Osteoblast (primary cell): ENCODE results near the gene SPTBN1. TPM values are rescaled to one million over a fixed set of nuclear protein-coding genes. Genes with fewer than 3 reads are reported as not detected.

Experiments used
- DNase-seq: peaks from one replicate; pipeline ENCODE4 v3.0.0; 2011; ENCODE audit warnings: low spot score, mixed read lengths; ENCODE audit not compliant: insufficient read length; ENCODE audit errors: missing footprints
- H2AFZ ChIP-seq: 2 replicates; pipeline ENCODE4 v1.6.0; 2011; ENCODE audit warnings: mild to moderate bottlenecking, low read length
- H3K27ac ChIP-seq: 2 replicates; pipeline ENCODE4 v1.5.1; 2011; ENCODE audit warnings: mild to moderate bottlenecking, low read depth, low read length, moderate library complexity
- H3K27me3 ChIP-seq: 2 replicates; pipeline ENCODE4 v1.6.0; 2012; ENCODE audit warnings: mild to moderate bottlenecking, control low read depth, inconsistent platforms, low read length, moderate library complexity; ENCODE audit not compliant: insufficient read depth
- H3K36me3 ChIP-seq: 2 replicates; pipeline ENCODE4 v1.5.1; 2011; ENCODE audit warnings: mild to moderate bottlenecking, low read length, control low read depth, moderate library complexity; ENCODE audit not compliant: insufficient read depth
- H3K4me1 ChIP-seq: 2 replicates; pipeline ENCODE4 v1.5.1; 2011; ENCODE audit warnings: mild to moderate bottlenecking, low read length, control low read depth, moderate library complexity; ENCODE audit not compliant: insufficient read depth
- H3K4me2 ChIP-seq: 2 replicates; pipeline ENCODE4 v1.6.0; 2011; ENCODE audit warnings: mild to moderate bottlenecking, low read length; ENCODE audit not compliant: insufficient read depth
- H3K4me3 ChIP-seq: fragments of 200-600 bp; sonication (generic); 3 replicates; pipeline ENCODE4 v1.5.1; 2012; ENCODE audit warnings: mild to moderate bottlenecking, low read length, inconsistent platforms; ENCODE audit not compliant: insufficient read depth
- H3K79me2 ChIP-seq: 2 replicates; pipeline ENCODE4 v1.6.0; 2012; ENCODE audit warnings: mild to moderate bottlenecking, low read length, control low read depth, inconsistent platforms; ENCODE audit not compliant: insufficient read depth
- H3K9me3 ChIP-seq: 2 replicates; pipeline ENCODE4 v1.5.1; 2011; ENCODE audit warnings: low read depth, low read length, control low read depth
- H4K20me1 ChIP-seq: 2 replicates; pipeline ENCODE4 v1.6.0; 2012; ENCODE audit warnings: mild to moderate bottlenecking, low read length, control low read depth; ENCODE audit not compliant: insufficient read depth
- CTCF ChIP-seq: IDR thresholded peaks from 2 replicates; pipeline ENCODE4 v1.5.1; 2011; ENCODE audit warnings: mild to moderate bottlenecking, low read depth, low read length, moderate library complexity; ENCODE audit errors: extremely low read depth
- total RNA-seq: library from RNA; depleted of rRNA; stranded (reverse); fragments of >200 nt; gene quantifications from 2 replicates; pipeline ENCODE4 v1.2.3, GENCODE V29; 2012

Gene SPTBN1
- total RNA-seq, 1 donor: 249 TPM

DNA sequence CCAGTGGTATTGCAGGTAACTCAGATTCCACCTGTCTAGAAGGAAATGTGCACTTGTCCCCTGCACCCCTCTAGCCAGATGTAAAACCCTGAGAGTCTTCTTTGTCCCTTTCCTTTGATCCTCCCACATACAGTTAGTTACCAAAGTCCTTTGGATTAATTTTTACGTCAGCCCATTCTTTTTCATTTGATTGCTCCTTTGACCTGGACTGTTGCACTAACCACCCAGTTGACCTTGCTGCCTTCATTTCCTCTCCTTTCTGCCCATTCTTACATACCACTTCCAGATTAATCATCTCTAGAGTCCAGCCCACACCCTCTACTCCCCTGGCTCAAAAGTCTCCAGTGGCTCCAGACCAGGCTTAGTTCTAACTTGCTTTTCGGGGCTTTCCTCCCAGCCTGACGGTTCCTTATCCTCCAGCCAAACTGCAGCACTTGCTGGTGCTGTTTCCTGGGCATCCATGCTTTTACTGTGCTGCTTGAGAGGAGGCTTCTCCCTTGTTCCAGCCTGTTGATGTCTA is 99.3 kb downstream of the SPTBN1 start:
- Histone ChIP-seq H3K79me2 (peaks cover 66% of the 10 kb centered on the region), H3K9me3 (no peaks in the 10 kb centered on the region), H4K20me1 (peaks cover 30% of the 10 kb centered on the region), H3K4me1 (peaks cover 36% of the 10 kb centered on the region), H3K4me3 (no peak overlapping the region), H3K27me3 (no peaks in the 10 kb centered on the region), H2AFZ (no peak overlapping the region), H3K27ac (no peak overlapping the region), H3K36me3 (no peaks in the 10 kb centered on the region), H3K4me2 (no peak overlapping the region)
- no peak for TF ChIP-seq CTCF
- DNase-seq: peak; percentile 80

DNA sequence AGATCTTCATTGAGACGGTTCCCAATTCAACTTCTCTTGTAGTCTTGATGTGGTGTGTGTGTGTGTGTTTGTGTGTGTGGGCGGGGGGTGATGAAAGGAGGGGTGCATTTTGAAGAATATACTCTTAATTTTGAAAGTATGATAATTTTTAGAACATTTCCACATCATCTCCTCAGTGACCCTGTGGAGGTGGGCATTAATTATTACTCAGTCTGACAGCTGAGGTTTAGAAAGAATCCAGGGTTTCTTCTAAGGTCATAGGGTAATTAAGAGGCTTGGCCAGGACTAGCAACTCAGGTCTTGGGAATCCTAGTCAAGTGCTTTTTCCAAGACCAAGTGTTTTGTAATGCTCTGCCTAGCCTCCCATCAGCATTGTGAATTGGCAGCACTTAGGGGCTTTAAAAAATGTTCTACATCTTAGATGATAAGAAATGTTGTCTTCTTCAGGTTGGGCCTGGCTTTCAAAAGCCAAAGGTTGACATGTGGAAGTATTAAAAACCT is 100.5 kb downstream of the SPTBN1 start:
- Histone ChIP-seq H4K20me1 (peaks cover 21% of the 10 kb centered on the region), H3K4me3 (no peak overlapping the region), H3K27ac (peak overlapping the region; percentile 97), H3K79me2 (peaks cover 62% of the 10 kb centered on the region), H3K4me2 (peak overlapping the region; percentile 95), H3K27me3 (no peaks in the 10 kb centered on the region), H3K36me3 (no peaks in the 10 kb centered on the region), H3K4me1 (peaks cover 45% of the 10 kb centered on the region), H2AFZ (no peak overlapping the region), H3K9me3 (no peaks in the 10 kb centered on the region)
- peak; percentile 73 for DNase-seq
- no peak for TF ChIP-seq CTCF

- no peak for DNase-seq
- H3K4me3 ChIP-seq: peak overlapping the region; percentile 74
- peaks cover 21% of the 10 kb centered on the region for H4K20me1 ChIP-seq
- no peak for TF ChIP-seq CTCF
- peak overlapping the region; percentile 97 for H3K27ac ChIP-seq
- H3K9me3 ChIP-seq: no peaks in the 10 kb centered on the region
- H3K4me1 ChIP-seq: peaks cover 50% of the 10 kb centered on the region
- H3K79me2 ChIP-seq: peaks cover 63% of the 10 kb centered on the region
- H3K4me2 ChIP-seq: peak overlapping the region; percentile 95
- no peaks in the 10 kb centered on the region for H3K27me3 ChIP-seq
- no peaks in the 10 kb centered on the region for H3K36me3 ChIP-seq
- H2AFZ ChIP-seq: no peak overlapping the region
Measured at GRCh38 chr2:54557211-54557600, 101.1 kb downstream of the SPTBN1 start.

- no peak for TF ChIP-seq CTCF
- DNase-seq: no peak
- Histone ChIP-seq H3K4me2 (peak overlapping the region; percentile 95), H2AFZ (no peak overlapping the region), H3K4me1 (peaks cover 50% of the 10 kb centered on the region), H3K79me2 (peaks cover 67% of the 10 kb centered on the region), H3K27ac (peak overlapping the region; percentile 97), H3K36me3 (no peaks in the 10 kb centered on the region), H3K4me3 (peak overlapping the region; percentile 74), H3K9me3 (no peaks in the 10 kb centered on the region), H4K20me1 (peaks cover 20% of the 10 kb centered on the region), H3K27me3 (no peaks in the 10 kb centered on the region)
Measured at GRCh38 chr2:54557601-54558187, 101.6 kb downstream of the SPTBN1 start.
